MM.1S (cell line): Measurements from ENCODE around the gene CLMN.

Experiments
- DNase-seq: peaks from one replicate; pipeline ENCODE4 v3.0.0-alpha.2; 2015
- H2AFZ ChIP-seq: fragments of 300-600 bp; sonication (generic); 2 replicates; pipeline ENCODE4 v1.6.0; 2016; ENCODE audit warnings: antibody characterized with exemption, low read length
- H3F3A ChIP-seq: fragments of 300-600 bp; sonication (generic); 2 replicates; pipeline ENCODE4 v1.6.1; 2016; ENCODE audit warnings: mild to moderate bottlenecking, antibody characterized with exemption, low read length, moderate library complexity, mixed read lengths; ENCODE audit not compliant: insufficient read depth
- H3K27ac ChIP-seq: fragments of 300-600 bp; sonication (generic); 2 replicates; pipeline ENCODE4 v1.5.1; 2016; ENCODE audit warnings: mild to moderate bottlenecking, low read length
- H3K27me3 ChIP-seq: fragments of 300-600 bp; sonication (generic); replicated peaks from 2 replicates; pipeline ENCODE4 v1.6.0; 2016; ENCODE audit warnings: low read length; ENCODE audit not compliant: insufficient read depth
- H3K36me3 ChIP-seq: fragments of 300-600 bp; sonication (generic); replicated peaks from 2 replicates; pipeline ENCODE4 v1.6.1; 2016; ENCODE audit warnings: mild to moderate bottlenecking, low read length, mixed read lengths; ENCODE audit not compliant: insufficient read depth
- H3K4me1 ChIP-seq: fragments of 300-600 bp; sonication (generic); 2 replicates; pipeline ENCODE4 v1.6.1; 2016; ENCODE audit warnings: low read length, mixed read lengths
- H3K4me2 ChIP-seq: fragments of 300-600 bp; sonication (generic); 2 replicates; pipeline ENCODE4 v1.6.0; 2016; ENCODE audit warnings: low read depth, low read length
- H3K4me3 ChIP-seq: fragments of 300-600 bp; sonication (generic); 2 replicates; pipeline ENCODE4 v1.5.1; 2016; ENCODE audit warnings: low read length, mixed read lengths
- H3K79me2 ChIP-seq: fragments of 300-600 bp; sonication (generic); 2 replicates; pipeline ENCODE4 v1.6.1; 2016; ENCODE audit warnings: mixed run types, low read length, mixed read lengths
- H3K9ac ChIP-seq: fragments of 300-600 bp; sonication (generic); 2 replicates; pipeline ENCODE4 v1.6.1; 2016; ENCODE audit warnings: low read length, mixed read lengths
- H3K9me2 ChIP-seq: fragments of 300-600 bp; sonication (generic); replicated peaks from 2 replicates; pipeline ENCODE4 v1.6.1; 2016; ENCODE audit warnings: mild to moderate bottlenecking, low read length, mixed read lengths; ENCODE audit not compliant: insufficient read depth
- H3K9me3 ChIP-seq: fragments of 300-600 bp; sonication (generic); replicated peaks from 2 replicates; pipeline ENCODE4 v1.6.1; 2016; ENCODE audit warnings: mild to moderate bottlenecking, low read length, mixed read lengths; ENCODE audit not compliant: insufficient read depth
- H4K20me1 ChIP-seq: fragments of 300-600 bp; sonication (generic); 2 replicates; pipeline ENCODE4 v1.6.1; 2016; ENCODE audit warnings: mild to moderate bottlenecking, low read length, moderate library complexity, mixed read lengths; ENCODE audit not compliant: insufficient read depth
- EZH2 ChIP-seq: fragments of 300-600 bp; sonication (generic); optimal IDR thresholded peaks from 2 replicates; pipeline ENCODE3; 2017; ENCODE audit warnings: low read depth, mild to moderate bottlenecking, antibody characterized with exemption, low read length, mixed read lengths
- EZH2phosphoT487 ChIP-seq: fragments of 300-600 bp; sonication (generic); IDR thresholded peaks from 2 replicates; pipeline ENCODE4 v1.6.1; 2018; ENCODE audit warnings: antibody characterized with exemption, low read length
- TF ChIP-seq, protein P1 (sequence below): fragments of 300-600 bp; sonication (generic); IDR thresholded peaks from 2 replicates; pipeline ENCODE4 v1.5.1; 2016; ENCODE audit warnings: antibody characterized with exemption, low read length, mixed read lengths

CLMN gene

DNA sequence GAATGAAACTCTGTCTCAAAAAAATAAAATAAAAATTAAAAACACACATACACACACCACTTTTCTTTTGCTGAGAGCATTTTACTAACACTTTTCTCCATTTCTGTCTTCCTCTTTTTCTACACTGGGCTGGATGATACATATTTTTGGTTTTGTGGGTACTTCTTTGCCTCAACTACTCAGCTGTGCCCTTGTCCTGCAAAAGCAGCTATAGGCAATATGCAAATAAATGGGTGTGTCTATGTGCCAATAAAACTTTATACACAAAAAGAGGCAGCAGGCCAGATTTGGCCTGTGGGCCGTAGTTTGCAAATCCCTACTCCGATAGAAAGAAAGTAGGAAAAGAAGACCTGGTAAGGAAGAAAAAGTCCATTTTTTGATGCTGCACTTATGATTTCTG lies 6.5 kb downstream of the CLMN start:
- no peaks in the 10 kb centered on the region for H4K20me1 ChIP-seq
- H3F3A ChIP-seq, result no peaks in the 10 kb centered on the region
- TF ChIP-seq EZH2phosphoT487 (no peak), EZH2 (no peak)
- TF ChIP-seq, protein P1, sequence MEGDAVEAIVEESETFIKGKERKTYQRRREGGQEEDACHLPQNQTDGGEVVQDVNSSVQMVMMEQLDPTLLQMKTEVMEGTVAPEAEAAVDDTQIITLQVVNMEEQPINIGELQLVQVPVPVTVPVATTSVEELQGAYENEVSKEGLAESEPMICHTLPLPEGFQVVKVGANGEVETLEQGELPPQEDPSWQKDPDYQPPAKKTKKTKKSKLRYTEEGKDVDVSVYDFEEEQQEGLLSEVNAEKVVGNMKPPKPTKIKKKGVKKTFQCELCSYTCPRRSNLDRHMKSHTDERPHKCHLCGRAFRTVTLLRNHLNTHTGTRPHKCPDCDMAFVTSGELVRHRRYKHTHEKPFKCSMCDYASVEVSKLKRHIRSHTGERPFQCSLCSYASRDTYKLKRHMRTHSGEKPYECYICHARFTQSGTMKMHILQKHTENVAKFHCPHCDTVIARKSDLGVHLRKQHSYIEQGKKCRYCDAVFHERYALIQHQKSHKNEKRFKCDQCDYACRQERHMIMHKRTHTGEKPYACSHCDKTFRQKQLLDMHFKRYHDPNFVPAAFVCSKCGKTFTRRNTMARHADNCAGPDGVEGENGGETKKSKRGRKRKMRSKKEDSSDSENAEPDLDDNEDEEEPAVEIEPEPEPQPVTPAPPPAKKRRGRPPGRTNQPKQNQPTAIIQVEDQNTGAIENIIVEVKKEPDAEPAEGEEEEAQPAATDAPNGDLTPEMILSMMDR, result no peak
- H3K9ac ChIP-seq, result no peak overlapping the region
- H3K27ac ChIP-seq, result no peak overlapping the region
- no peaks in the 10 kb centered on the region for H3K27me3 ChIP-seq
- no peak for DNase-seq
- H3K79me2 ChIP-seq, result peaks cover 34% of the 10 kb centered on the region
- H3K4me2 ChIP-seq, result no peak overlapping the region
- no peaks in the 10 kb centered on the region for H3K9me2 ChIP-seq
- H3K36me3 ChIP-seq, result no peaks in the 10 kb centered on the region
- no peak overlapping the region for H2AFZ ChIP-seq
- H3K4me1 ChIP-seq, result peaks cover 14% of the 10 kb centered on the region
- H3K9me3 ChIP-seq, result no peaks in the 10 kb centered on the region
- H3K4me3 ChIP-seq, result no peak overlapping the region

DNA sequence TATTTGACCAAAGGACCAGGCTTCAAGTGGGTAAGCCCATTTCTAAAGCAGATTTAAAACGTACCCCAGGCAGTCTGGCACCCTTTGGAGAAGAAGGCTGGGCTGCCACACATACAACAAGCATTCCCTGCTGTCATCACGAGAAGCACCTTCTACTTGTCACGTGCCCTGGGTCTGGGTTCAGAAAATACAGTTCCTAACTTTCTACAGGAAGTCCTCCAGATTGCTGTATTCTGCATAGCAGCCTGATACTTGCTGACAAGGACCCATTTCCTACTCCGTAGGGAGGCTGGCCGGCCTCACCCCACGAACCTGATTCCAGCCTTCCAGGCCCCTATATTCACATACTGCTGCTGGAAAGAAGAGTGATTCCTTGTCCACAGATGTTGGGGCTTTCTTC lies 7.4 kb downstream of the CLMN start:
- Histone ChIP-seq H3K79me2 (peaks cover 26% of the 10 kb centered on the region), H3K9me3 (no peaks in the 10 kb centered on the region), H2AFZ (no peak overlapping the region), H3K4me1 (peaks cover 14% of the 10 kb centered on the region), H3K36me3 (no peaks in the 10 kb centered on the region), H3F3A (no peaks in the 10 kb centered on the region), H3K27ac (no peak overlapping the region), H4K20me1 (no peaks in the 10 kb centered on the region), H3K9me2 (no peaks in the 10 kb centered on the region), H3K27me3 (no peaks in the 10 kb centered on the region), H3K4me2 (no peak overlapping the region), H3K4me3 (no peak overlapping the region), H3K9ac (no peak overlapping the region)
- no peak for DNase-seq
- TF ChIP-seq EZH2phosphoT487, result no peak
- TF ChIP-seq, protein P1, result no peak
- no peak for TF ChIP-seq EZH2

DNA sequence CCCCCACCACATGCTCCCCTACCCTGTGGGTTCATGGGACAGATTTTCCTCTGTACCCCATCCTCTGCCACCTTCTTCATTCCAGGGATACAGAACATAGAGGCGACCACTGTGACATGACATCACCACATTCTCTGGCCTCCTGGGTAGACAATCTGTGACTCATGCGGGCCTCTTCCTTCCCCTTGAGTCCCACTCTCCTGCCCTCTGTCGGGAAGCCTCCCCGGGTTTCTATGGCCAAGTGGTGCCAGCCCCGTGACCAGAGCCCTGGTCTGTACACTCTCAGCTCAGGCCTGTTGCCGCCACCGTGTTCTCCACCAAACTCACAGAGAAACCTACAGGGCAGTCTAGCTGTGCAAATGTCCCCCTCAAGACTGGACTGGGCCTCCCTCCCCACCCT lies 8.0 kb downstream of the CLMN start:
- peaks cover 14% of the 10 kb centered on the region for H3K4me1 ChIP-seq

More for the DNA sequence above, 8.0 kb downstream of the CLMN start:
- no peak for DNase-seq
- H3K27ac ChIP-seq, result no peak overlapping the region
- no peak overlapping the region for H3K4me2 ChIP-seq
- no peaks in the 10 kb centered on the region for H3K27me3 ChIP-seq
- H3F3A ChIP-seq, result no peaks in the 10 kb centered on the region
- H3K4me3 ChIP-seq, result no peak overlapping the region
- no peak overlapping the region for H2AFZ ChIP-seq
- TF ChIP-seq EZH2phosphoT487 (no peak), EZH2 (no peak)
- TF ChIP-seq, protein P1, result no peak
- peaks cover 20% of the 10 kb centered on the region for H3K79me2 ChIP-seq
- no peaks in the 10 kb centered on the region for H3K9me3 ChIP-seq
- H3K9ac ChIP-seq, result no peak overlapping the region
- no peaks in the 10 kb centered on the region for H4K20me1 ChIP-seq
- H3K9me2 ChIP-seq, result no peaks in the 10 kb centered on the region
- no peaks in the 10 kb centered on the region for H3K36me3 ChIP-seq
